KMS-11 (cell line): ENCODE data around the gene DDX25.
A peak's percentile ranks its signal among the peaks of the same experiment; 100 is the strongest.

ENCODE experiments used
- H2AFZ ChIP-seq: fragments of 200-600 bp; sonication (generic); 2 replicates; pipeline ENCODE4 v1.6.1; 2016; ENCODE audit warnings: antibody characterized with exemption, mixed run types, low read depth
- H3K27ac ChIP-seq: fragments of 200-600 bp; sonication (generic); 2 replicates; pipeline ENCODE4 v1.6.1; 2016; ENCODE audit warnings: mild to moderate bottlenecking, mixed run types
- H3K27me3 ChIP-seq: fragments of 200-600 bp; sonication (generic); 2 replicates; pipeline ENCODE4 v1.6.1; 2017; ENCODE audit warnings: mild to moderate bottlenecking, low read depth, mixed run types, moderate library complexity; ENCODE audit not compliant: insufficient read depth
- H3K36me3 ChIP-seq: fragments of 200-600 bp; sonication (generic); 2 replicates; pipeline ENCODE4 v1.6.1; 2017; ENCODE audit warnings: mild to moderate bottlenecking, mixed run types; ENCODE audit not compliant: insufficient read depth
- H3K4me1 ChIP-seq: fragments of 200-600 bp; sonication (generic); 2 replicates; pipeline ENCODE4 v1.6.1; 2016; ENCODE audit warnings: mild to moderate bottlenecking, low read depth, mixed run types; ENCODE audit not compliant: poor library complexity, severe bottlenecking
- H3K4me2 ChIP-seq: fragments of 200-600 bp; sonication (generic); 2 replicates; pipeline ENCODE4 v1.7.0; 2016; ENCODE audit warnings: mild to moderate bottlenecking, mixed run types
- H3K4me3 ChIP-seq: fragments of 200-600 bp; sonication (generic); IDR thresholded peaks from 2 replicates; pipeline ENCODE4 v1.6.1; 2017; ENCODE audit warnings: low read depth, low read length, mixed read lengths; ENCODE audit not compliant: insufficient read depth
- H3K79me2 ChIP-seq: fragments of 200-600 bp; sonication (generic); 2 replicates; pipeline ENCODE4 v1.6.1; 2016; ENCODE audit warnings: low read depth, mixed run types; ENCODE audit not compliant: insufficient read depth
- H3K9ac ChIP-seq: fragments of 200-600 bp; sonication (generic); 2 replicates; pipeline ENCODE4 v1.6.1; 2016; ENCODE audit warnings: mild to moderate bottlenecking, mixed run types
- H4K20me1 ChIP-seq: fragments of 200-600 bp; sonication (generic); 2 replicates; pipeline ENCODE4 v1.6.1; 2016; ENCODE audit warnings: mild to moderate bottlenecking, mixed run types; ENCODE audit not compliant: insufficient read depth
- TF ChIP-seq, protein P1 (sequence below): fragments of 200-600 bp; sonication (generic); conservative IDR thresholded peaks from 2 replicates; pipeline ENCODE4 v1.6.1; 2017; ENCODE audit warnings: low read depth, mild to moderate bottlenecking, antibody characterized with exemption, low read length, moderate library complexity, mixed read lengths

The DDX25 gene

DNA sequence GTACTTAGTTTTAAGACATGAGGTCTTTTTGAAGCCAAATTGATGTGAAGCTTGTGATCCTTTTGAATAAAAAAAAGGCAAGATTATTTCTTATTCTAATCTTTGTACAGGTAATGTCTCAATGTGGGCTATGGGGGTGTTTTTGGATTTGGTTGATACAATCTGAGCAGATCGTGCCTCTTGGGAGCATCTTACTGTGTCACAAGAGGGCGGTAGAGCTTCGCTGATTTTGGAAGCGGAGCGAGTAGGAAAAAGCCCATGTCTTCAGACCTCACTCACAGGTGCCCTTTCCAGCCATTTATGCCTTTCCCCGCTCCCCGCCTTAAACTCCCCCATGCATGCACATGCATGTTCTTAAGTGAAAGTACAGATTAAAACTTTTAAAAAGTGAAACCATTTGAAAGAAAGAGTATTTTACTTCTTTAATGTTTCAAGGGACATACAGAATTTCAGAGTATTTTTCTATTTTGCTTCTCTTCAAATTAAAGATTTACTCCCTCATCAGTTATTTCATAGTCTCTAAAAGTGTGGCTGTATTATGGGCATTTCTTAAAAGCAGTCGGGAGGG is 18.8 kb downstream of the DDX25 start:
- H3K9ac ChIP-seq = no peak overlapping the region
- H3K4me2 ChIP-seq = no peak overlapping the region
- no peak overlapping the region for H2AFZ ChIP-seq
- no peaks in the 10 kb centered on the region for H3K79me2 ChIP-seq
- TF ChIP-seq, protein P1, sequence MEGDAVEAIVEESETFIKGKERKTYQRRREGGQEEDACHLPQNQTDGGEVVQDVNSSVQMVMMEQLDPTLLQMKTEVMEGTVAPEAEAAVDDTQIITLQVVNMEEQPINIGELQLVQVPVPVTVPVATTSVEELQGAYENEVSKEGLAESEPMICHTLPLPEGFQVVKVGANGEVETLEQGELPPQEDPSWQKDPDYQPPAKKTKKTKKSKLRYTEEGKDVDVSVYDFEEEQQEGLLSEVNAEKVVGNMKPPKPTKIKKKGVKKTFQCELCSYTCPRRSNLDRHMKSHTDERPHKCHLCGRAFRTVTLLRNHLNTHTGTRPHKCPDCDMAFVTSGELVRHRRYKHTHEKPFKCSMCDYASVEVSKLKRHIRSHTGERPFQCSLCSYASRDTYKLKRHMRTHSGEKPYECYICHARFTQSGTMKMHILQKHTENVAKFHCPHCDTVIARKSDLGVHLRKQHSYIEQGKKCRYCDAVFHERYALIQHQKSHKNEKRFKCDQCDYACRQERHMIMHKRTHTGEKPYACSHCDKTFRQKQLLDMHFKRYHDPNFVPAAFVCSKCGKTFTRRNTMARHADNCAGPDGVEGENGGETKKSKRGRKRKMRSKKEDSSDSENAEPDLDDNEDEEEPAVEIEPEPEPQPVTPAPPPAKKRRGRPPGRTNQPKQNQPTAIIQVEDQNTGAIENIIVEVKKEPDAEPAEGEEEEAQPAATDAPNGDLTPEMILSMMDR = peak; percentile 77
- H3K27me3 ChIP-seq = no peaks in the 10 kb centered on the region
- no peaks in the 10 kb centered on the region for H4K20me1 ChIP-seq
- H3K4me1 ChIP-seq = peaks cover 6% of the 10 kb centered on the region
- no peaks in the 10 kb centered on the region for H3K36me3 ChIP-seq
- no peak overlapping the region for H3K27ac ChIP-seq
- no peak overlapping the region for H3K4me3 ChIP-seq

DNA sequence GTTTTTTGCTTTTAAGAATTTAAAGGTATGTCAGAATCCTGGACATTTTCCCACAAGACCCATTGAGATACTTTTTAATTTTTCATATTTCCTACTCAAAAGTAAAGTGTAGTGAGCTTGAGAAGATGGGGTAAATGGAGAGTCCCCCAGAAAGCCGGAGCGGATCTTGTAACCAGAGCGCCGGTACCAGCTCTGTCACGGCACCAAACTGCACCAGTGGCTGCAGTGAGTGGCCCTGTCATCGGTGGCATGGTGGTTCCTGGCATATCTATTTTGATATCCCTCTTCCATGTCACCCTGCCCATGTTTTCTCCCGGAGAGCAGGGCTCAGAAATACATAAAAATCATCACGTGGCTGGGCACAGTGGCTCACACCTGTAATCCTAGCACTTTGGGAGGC is 19.3 kb downstream of the DDX25 start:
- Histone ChIP-seq H3K4me3 (no peak overlapping the region), H3K27ac (no peak overlapping the region), H3K9ac (no peak overlapping the region), H4K20me1 (no peaks in the 10 kb centered on the region), H3K36me3 (no peaks in the 10 kb centered on the region), H3K4me1 (peaks cover 6% of the 10 kb centered on the region), H3K79me2 (no peaks in the 10 kb centered on the region), H3K27me3 (no peaks in the 10 kb centered on the region), H3K4me2 (no peak overlapping the region), H2AFZ (no peak overlapping the region)
- TF ChIP-seq, protein P1 = no peak

DNA sequence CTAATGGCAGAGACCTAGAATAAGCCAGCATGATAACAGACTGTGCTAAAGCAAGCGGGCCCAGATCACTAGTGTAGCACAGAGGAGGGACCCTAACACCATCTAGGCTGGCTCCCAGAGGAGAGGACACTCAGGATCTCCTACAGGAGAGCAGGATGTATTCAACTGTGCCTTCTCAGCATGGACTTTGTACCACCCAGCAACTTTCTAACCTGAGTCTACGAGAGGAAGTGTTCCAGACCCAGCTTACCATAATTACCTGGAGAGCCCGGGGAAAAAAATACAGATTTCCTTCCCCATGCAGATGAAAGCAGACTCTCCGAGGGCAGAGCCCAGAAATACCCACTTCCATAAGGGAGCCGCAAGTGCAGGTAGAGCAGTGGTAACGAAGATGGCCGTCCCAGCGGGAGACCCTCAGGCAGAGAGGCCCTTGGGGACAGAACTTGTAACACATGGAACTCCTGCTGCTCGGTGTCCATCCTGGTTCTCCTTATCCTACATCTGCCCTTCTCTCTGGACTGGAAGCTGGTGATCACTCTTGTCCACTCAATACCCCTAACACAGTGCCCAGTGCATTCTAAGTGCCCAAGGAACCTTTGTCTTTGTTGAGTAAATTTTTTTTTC is 20.2 kb downstream of the DDX25 start:
- H3K27ac ChIP-seq = no peak overlapping the region
- H3K27me3 ChIP-seq = no peaks in the 10 kb centered on the region
- H4K20me1 ChIP-seq = no peaks in the 10 kb centered on the region
- no peak overlapping the region for H3K9ac ChIP-seq
- TF ChIP-seq, protein P1 = no peak
- no peaks in the 10 kb centered on the region for H3K79me2 ChIP-seq
- no peaks in the 10 kb centered on the region for H3K36me3 ChIP-seq
- H3K4me1 ChIP-seq = peaks cover 6% of the 10 kb centered on the region
- H3K4me3 ChIP-seq = no peak overlapping the region
- H2AFZ ChIP-seq = no peak overlapping the region
- H3K4me2 ChIP-seq = no peak overlapping the region

DNA sequence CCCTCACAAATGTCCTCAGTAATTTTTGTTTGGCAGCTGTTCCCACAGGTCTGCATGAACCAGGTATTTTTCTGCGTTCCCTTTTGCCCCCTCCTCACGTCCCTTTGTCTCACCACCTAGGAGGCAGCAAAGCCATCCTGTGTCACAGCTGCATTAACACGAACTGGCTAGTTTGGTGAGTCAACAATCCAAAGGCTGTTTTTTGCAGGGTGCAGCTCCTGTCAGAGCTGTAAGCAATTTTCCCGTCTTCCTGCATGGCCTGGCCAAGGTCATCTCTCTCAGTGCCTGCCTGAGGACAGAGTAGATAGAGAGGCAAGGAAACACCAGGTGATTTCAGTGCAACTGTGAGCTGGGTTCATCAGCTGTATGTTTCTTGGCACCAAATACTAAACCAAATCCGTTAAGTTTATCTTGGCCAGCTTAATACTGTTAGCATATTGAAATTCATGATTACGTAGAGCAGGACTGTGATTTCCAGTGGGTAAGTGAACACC is 21.0 kb downstream of the DDX25 start:
- Histone ChIP-seq H3K36me3 (no peaks in the 10 kb centered on the region), H3K27ac (no peak overlapping the region), H3K4me3 (no peak overlapping the region), H3K4me2 (no peak overlapping the region), H4K20me1 (no peaks in the 10 kb centered on the region), H3K9ac (no peak overlapping the region), H2AFZ (no peak overlapping the region), H3K79me2 (no peaks in the 10 kb centered on the region), H3K4me1 (peaks cover 6% of the 10 kb centered on the region), H3K27me3 (no peaks in the 10 kb centered on the region)
- TF ChIP-seq, protein P1 = no peak
